Mammary epithelial cell (primary cell): ENCODE results near the gene DYSF.

Experiments
- EZH2 ChIP-seq: IDR thresholded peaks from 2 replicates; pipeline ENCODE4 v1.6.1; 2012; ENCODE audit warnings: low read length, inconsistent platforms, borderline replicate concordance
- TF ChIP-seq, protein P1 (sequence below), 2 donors: IDR thresholded peaks in 1 of 2; conservative IDR thresholded peaks in 1 of 2; 2 replicates each; pipeline ENCODE4 v1.5.1; 2011 to 2012; ENCODE audit warnings: inconsistent platforms in 2 of 2, low read length in 2 of 2, mild to moderate bottlenecking in 2 of 2, control low read depth in 1 of 2, low read depth in 1 of 2; ENCODE audit not compliant: insufficient read depth in 1 of 2; ENCODE audit errors: extremely low read depth in 1 of 2

DNA sequence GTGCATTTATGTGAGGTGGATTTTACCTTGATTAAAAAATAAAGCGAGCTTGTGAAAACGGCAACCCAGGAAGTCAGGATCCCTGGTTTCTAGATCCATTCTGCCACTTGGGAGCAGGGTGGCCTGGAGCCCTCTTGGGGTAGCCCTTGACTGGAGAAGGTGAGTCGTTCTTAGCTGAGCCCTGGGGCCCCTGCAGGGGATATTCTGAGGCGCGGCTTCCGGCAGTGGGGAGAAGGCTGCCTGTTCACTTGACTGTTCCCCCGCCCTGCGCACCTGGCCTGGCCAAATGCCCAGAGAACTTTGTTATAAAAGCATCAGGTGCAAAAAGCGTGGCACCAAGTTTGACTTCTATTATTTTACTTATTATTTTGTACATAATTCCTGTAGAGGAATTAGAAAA lies 221.9 kb downstream of the DYSF start:
- no peak for TF ChIP-seq EZH2
- TF ChIP-seq, protein P1, sequence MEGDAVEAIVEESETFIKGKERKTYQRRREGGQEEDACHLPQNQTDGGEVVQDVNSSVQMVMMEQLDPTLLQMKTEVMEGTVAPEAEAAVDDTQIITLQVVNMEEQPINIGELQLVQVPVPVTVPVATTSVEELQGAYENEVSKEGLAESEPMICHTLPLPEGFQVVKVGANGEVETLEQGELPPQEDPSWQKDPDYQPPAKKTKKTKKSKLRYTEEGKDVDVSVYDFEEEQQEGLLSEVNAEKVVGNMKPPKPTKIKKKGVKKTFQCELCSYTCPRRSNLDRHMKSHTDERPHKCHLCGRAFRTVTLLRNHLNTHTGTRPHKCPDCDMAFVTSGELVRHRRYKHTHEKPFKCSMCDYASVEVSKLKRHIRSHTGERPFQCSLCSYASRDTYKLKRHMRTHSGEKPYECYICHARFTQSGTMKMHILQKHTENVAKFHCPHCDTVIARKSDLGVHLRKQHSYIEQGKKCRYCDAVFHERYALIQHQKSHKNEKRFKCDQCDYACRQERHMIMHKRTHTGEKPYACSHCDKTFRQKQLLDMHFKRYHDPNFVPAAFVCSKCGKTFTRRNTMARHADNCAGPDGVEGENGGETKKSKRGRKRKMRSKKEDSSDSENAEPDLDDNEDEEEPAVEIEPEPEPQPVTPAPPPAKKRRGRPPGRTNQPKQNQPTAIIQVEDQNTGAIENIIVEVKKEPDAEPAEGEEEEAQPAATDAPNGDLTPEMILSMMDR (conservative IDR thresholded peaks at IDR 0.05 in 1 of 2, IDR thresholded peaks at IDR 0.05 in 1 of 2; ENCODE audit: extremely low read depth in 1 of 2, insufficient read depth in 1 of 2, low read depth in 1 of 2, low read length in 2 of 2), result no peak
